GM12878 (cell line): Measurements from ENCODE around the gene DTX1. TPM values are rescaled to one million over a fixed set of nuclear protein-coding genes. Genes with fewer than 3 reads are reported as not detected.

Experiments used
- ATAC-seq: fragments of 200-7000 bp; cut with Tn5 transposase; 3 replicates; pipeline ENCODE4 v1.9.1; 2020; ENCODE audit warnings: mild to moderate bottlenecking, moderate library complexity
- BruUV-seq: library from RNA; stranded (reverse); fragments of 400-500 nt; replicated peaks from 2 replicates; lab custom pipeline; 2021; lab: Mats Ljungman, UMichigan
- CTCF ChIA-PET: fragments of 300-600 bp; sonication (Branson Sonifier 250); formaldehyde crosslinking; extraction: SDS; loops from one replicate; lab custom pipeline; 2021; ENCODE audit warnings: inconsistent platforms; lab: Yijun Ruan, JAX
- POLR2A ChIA-PET: fragments of 350-600 bp; formaldehyde crosslinking; extraction: SDS; loops from one replicate; lab custom pipeline; 2021; ENCODE audit warnings: inconsistent platforms; lab: Charles Lee
- RAD21 ChIA-PET: fragments of 300-600 bp; sonication (Branson Sonifier 250); formaldehyde crosslinking; loops from one replicate; lab custom pipeline; 2023; ENCODE audit warnings: antibody characterized with exemption; ENCODE audit not compliant: unreplicated experiment; lab: Charles Lee
- SMC1A ChIA-PET: fragments of 300-600 bp; sonication (Branson Sonifier 250); formaldehyde crosslinking; loops from one replicate; lab custom pipeline; 2023; ENCODE audit not compliant: unreplicated experiment, uncharacterized antibody; lab: Charles Lee
- DNase-seq: peaks from one replicate; pipeline ENCODE4 v3.0.0-alpha.2; 2011; ENCODE audit warnings: low read depth, low spot score
- FAIRE-seq: peaks from 3 replicates; lab custom pipeline; 2011; peaks lifted over from hg19 to GRCh38; lab: Jason Lieb, UNC
- H2AFZ ChIP-seq: 2 replicates; pipeline ENCODE4 v1.6.0; 2011; ENCODE audit warnings: low read depth, low read length, control low read depth; ENCODE audit not compliant: control insufficient read depth
- H3K27ac ChIP-seq: 2 replicates; pipeline ENCODE4 v1.5.1; 2011; ENCODE audit warnings: control low read depth; ENCODE audit not compliant: control insufficient read depth, insufficient read depth
- H3K27me3 ChIP-seq, 2 experiments: replicated peaks in 1 of 2; 2 replicates each; pipeline versions ENCODE4 v1.6.0 to v1.6.1; 2011; ENCODE audit warnings: low read length in 1 of 2; ENCODE audit not compliant: control insufficient read depth in 2 of 2, insufficient read depth in 2 of 2
- H3K36me3 ChIP-seq, 2 experiments: 2 replicates each; pipeline ENCODE4 v1.5.1; 2011; ENCODE audit warnings: low read length in 1 of 2; ENCODE audit not compliant: control insufficient read depth in 2 of 2, insufficient read depth in 2 of 2
- H3K4me1 ChIP-seq: 2 replicates; pipeline ENCODE4 v1.6.1; 2011; ENCODE audit warnings: mild to moderate bottlenecking, low read length, moderate library complexity, mixed read lengths; ENCODE audit not compliant: control insufficient read depth, insufficient read depth
- H3K4me2 ChIP-seq: 2 replicates; pipeline ENCODE4 v1.6.0; 2011; ENCODE audit warnings: control low read depth; ENCODE audit not compliant: control insufficient read depth, insufficient read depth
- H3K4me3 ChIP-seq: fragments of 200-600 bp; sonication (generic); 2 replicates; pipeline ENCODE4 v1.5.1; 2016
- H3K79me2 ChIP-seq: 2 replicates; pipeline ENCODE4 v1.6.0; 2011; ENCODE audit warnings: low read length; ENCODE audit not compliant: control insufficient read depth, insufficient read depth
- H3K9ac ChIP-seq: 2 replicates; pipeline ENCODE4 v1.8.0; 2011; ENCODE audit warnings: low read length, control low read depth, mixed read lengths; ENCODE audit not compliant: control insufficient read depth, insufficient read depth
- H3K9me3 ChIP-seq: replicated peaks from 3 replicates; pipeline ENCODE4 v1.5.1; 2011; ENCODE audit warnings: mild to moderate bottlenecking, low read length; ENCODE audit not compliant: control insufficient read depth, insufficient read depth
- H4K20me1 ChIP-seq: 2 replicates; pipeline ENCODE4 v1.6.0; 2011; ENCODE audit not compliant: control insufficient read depth, insufficient read depth
- ATF7 ChIP-seq: fragments of 450-650 bp; IDR thresholded peaks from 2 replicates; pipeline ENCODE4 v1.6.1; 2016; ENCODE audit warnings: low read depth, mild to moderate bottlenecking
- CBFB ChIP-seq: IDR thresholded peaks from 2 replicates; pipeline ENCODE4 v1.6.1; 2016; ENCODE audit warnings: antibody characterized with exemption, low read depth
- CREB1 ChIP-seq: IDR thresholded peaks from 2 replicates; pipeline ENCODE4 v1.6.1; 2012; ENCODE audit warnings: low read depth, mild to moderate bottlenecking, inconsistent platforms
- ELK1 ChIP-seq: IDR thresholded peaks from 2 replicates; pipeline ENCODE4 v1.6.1; 2012; ENCODE audit warnings: low read depth, low read length, improper control_type of control experiment
- FOXM1 ChIP-seq: IDR thresholded peaks from 2 replicates; pipeline ENCODE4 v1.6.1; 2012; ENCODE audit warnings: low read depth, mild to moderate bottlenecking, inconsistent platforms, low read length, moderate library complexity
- HDGF ChIP-seq: fragments of 450-650 bp; IDR thresholded peaks from 2 replicates; pipeline ENCODE4 v1.6.1; 2016; ENCODE audit warnings: antibody characterized with exemption
- NBN ChIP-seq: fragments of 450-650 bp; IDR thresholded peaks from 2 replicates; pipeline ENCODE4 v1.6.1; 2016
- PML ChIP-seq: IDR thresholded peaks from 2 replicates; pipeline ENCODE4 v1.6.1; 2012; ENCODE audit warnings: low read length, inconsistent platforms
- POLR2A ChIP-seq: IDR thresholded peaks from 2 replicates; pipeline ENCODE4 v1.6.1; 2011; ENCODE audit warnings: low read depth, mild to moderate bottlenecking, low read length
- POU2F2 ChIP-seq: IDR thresholded peaks from 3 replicates; pipeline ENCODE4 v1.6.1; 2011; ENCODE audit warnings: low read depth, mild to moderate bottlenecking, low read length, borderline replicate concordance
- RAD21 ChIP-seq: IDR thresholded peaks from 2 replicates; pipeline ENCODE4 v1.6.1; 2011; ENCODE audit warnings: mild to moderate bottlenecking, low read depth, low read length, moderate library complexity; ENCODE audit not compliant: insufficient read depth
- RELB ChIP-seq: fragments of 450-650 bp; IDR thresholded peaks from 2 replicates; pipeline ENCODE4 v1.6.1; 2017; ENCODE audit warnings: low read depth, mild to moderate bottlenecking, moderate library complexity
- SMC3 ChIP-seq: IDR thresholded peaks from 2 replicates; pipeline ENCODE4 v1.6.1; 2011; ENCODE audit warnings: low read length, improper control_type of control experiment, borderline replicate concordance
- SP1 ChIP-seq: IDR thresholded peaks from one replicate; pipeline ENCODE4 v1.6.1; 2011; ENCODE audit warnings: low read depth, low read length
- SRF ChIP-seq, 2 experiments: IDR thresholded peaks; 2 replicates each; pipeline ENCODE4 v1.6.1; 2011; ENCODE audit warnings: low read depth in 2 of 2, low read length in 2 of 2, mild to moderate bottlenecking in 1 of 2, moderate library complexity in 1 of 2
- YY1 ChIP-seq: IDR thresholded peaks from 2 replicates; pipeline ENCODE4 v1.6.1; 2011; ENCODE audit warnings: low read depth, mild to moderate bottlenecking, low read length
- ZSCAN29 ChIP-seq: fragments of 450-650 bp; IDR thresholded peaks from 2 replicates; pipeline ENCODE4 v1.6.1; 2017; ENCODE audit warnings: mild to moderate bottlenecking, moderate library complexity
- WGBS: methylation state at CpG from one replicate; pipeline ENCODE4 v1.1.6; 2016; ENCODE audit warnings: low lambda C conversion rate; ENCODE audit not compliant: insufficient replicate concordance, insufficient coverage; ENCODE audit errors: missing lambda C conversion rate; 5-methylcytosine and 5-hydroxymethylcytosine counted together
- in situ Hi-C: fragments of 300-500 bp; cut with MboI; formaldehyde crosslinking; loops from 9 replicates; pipeline ENCODE4 v1.14.3; 2018; ENCODE audit warnings: mixed read lengths
- intact Hi-C: fragments of 100-400 bp; cut with micrococcal nuclease; formaldehyde crosslinking; loops from one replicate; pipeline ENCODE4 v1.14.2; 2022; ENCODE audit not compliant: unreplicated experiment
- polyA plus RNA-seq, 11 experiments: library from polyadenylated mRNA; depleted of rRNA in 4 of 11; unstranded in 6 of 11; stranded (reverse) in 5 of 11; fragments of >200 nt; fragmentation: Nextera tagmentation in 4 of 11; fragmentation: Illumina TruSeq in 1 of 11; extraction: Ambion mirVana in 4 of 11; extraction: Trizol in 1 of 11; gene quantifications; 1 replicate in 1 of 11; 2 replicates in 10 of 11; pipeline versions ENCODE4 v1.2.1 to v1.2.3, GENCODE V29; 2011 to 2016; ENCODE audit warnings: inconsistent platforms in 2 of 11, missing spikeins in 2 of 11, low read depth in 1 of 11
- total RNA-seq, 4 experiments: library from RNA; depleted of rRNA in 3 of 4; stranded (reverse); fragments of >200 nt in 3 of 4; fragmentation: Illumina TruSeq in 1 of 4; extraction: Trizol in 1 of 4; gene quantifications; 2 replicates each; pipeline versions ENCODE4 v1.2.1 to v1.2.3, GENCODE V29; 2013 to 2021
- TF ChIP-seq, protein P1 (sequence below): fragments of 450-650 bp; IDR thresholded peaks from 2 replicates; pipeline ENCODE4 v1.6.1; 2017; ENCODE audit warnings: mild to moderate bottlenecking, low read depth, inconsistent platforms; ENCODE audit not compliant: poor library complexity, severe bottlenecking
- TF ChIP-seq, protein P2 (sequence below), 3 experiments: IDR thresholded peaks in 2 of 3; conservative IDR thresholded peaks in 1 of 3; 2 replicates each; pipeline ENCODE4 v1.5.1; 2011; ENCODE audit warnings: low read depth in 3 of 3, low read length in 3 of 3, mild to moderate bottlenecking in 3 of 3, control low read depth in 2 of 3, moderate library complexity in 2 of 3, inconsistent platforms in 1 of 3, mixed read lengths in 1 of 3; ENCODE audit not compliant: control insufficient read depth in 2 of 3, insufficient read depth in 1 of 3; ENCODE audit errors: extremely low read depth in 1 of 3

The DTX1 gene
- total and polyA plus RNA-seq, 10 of the 15 experiments (the other 5 are each of a cell fraction or from before 2014, with no cell fraction given) = 0.09 to 2.8 (median 0.66) TPM

- H3K27me3 ChIP-seq = no peaks in the 10 kb centered on the region
- in situ Hi-C loops = loop anchor here (5.0 to 10.0 kb wide), 3 partner anchors 46 to 129 kb away; no protein-coding TSS in a partner anchor
- ATAC-seq (peak; percentile 87), FAIRE-seq (peak; percentile 35), DNase-seq (no peak)
- no peak overlapping the region for H3K9ac ChIP-seq
- SMC1A ChIA-PET = interaction anchor here (0.6 to 17.0 kb wide), 22 partner anchors 11 to 480 kb away, joined by 3 to 416 read pairs (median 4); no protein-coding TSS in a partner anchor
- RAD21 ChIA-PET = interaction anchor here (0.6 to 5.2 kb wide), 18 partner anchors 10 to 177 kb away, joined by 3 to 50 read pairs (median 5); partner anchors contain the start of gene RASAL1
- H4K20me1 ChIP-seq = no peaks in the 10 kb centered on the region; the same call in 1 of the 2 replicates
- intact Hi-C loops = loop anchor here (1.0 kb wide), 3 partner anchors 50 to 126 kb away; no protein-coding TSS in a partner anchor
- 7% methylated on average over 6 of the region's 6 CpGs for WGBS
- POLR2A ChIA-PET = interaction anchor here (1.5 kb wide), 1 partner anchor 48 kb away, joined by 4 read pairs; no protein-coding TSS in a partner anchor
- H3K4me2 ChIP-seq = no peak overlapping the region
- CTCF ChIA-PET = interaction anchor here (0.5 to 5.2 kb wide), 36 partner anchors 10 to 377 kb away, joined by 3 to 121 read pairs (median 5); partner anchors contain the start of genes OAS1 and OAS2
- peak overlapping the region; percentile 52; the same call in 1 of the 2 replicates for H2AFZ ChIP-seq
- no peaks in the 10 kb centered on the region for H3K9me3 ChIP-seq
- no peaks in the 10 kb centered on the region for H3K36me3 ChIP-seq
- H3K79me2 ChIP-seq = no peaks in the 10 kb centered on the region
- H3K4me1 ChIP-seq = peaks cover 35% of the 10 kb centered on the region
- BruUV-seq = no TSS peak
- H3K27ac ChIP-seq = no peak overlapping the region
- H3K4me3 ChIP-seq = no peak overlapping the region
- peak; percentile 97 for TF ChIP-seq SMC3
- TF ChIP-seq FOXM1 = 0 out of 2 replicates have a peak, but pooled peaks have one; percentile 45
- no peak for TF ChIP-seq ELK1
- 0 out of 3 replicates have a peak, but pooled peaks have one; percentile 29 for TF ChIP-seq POU2F2
- TF ChIP-seq ZSCAN29 = no peak
- TF ChIP-seq RAD21 = peak; percentile 98
- no peak for TF ChIP-seq SP1
- TF ChIP-seq ATF7 = 0 out of 2 replicates have a peak, but pooled peaks have one; percentile 7
- TF ChIP-seq PML = no peak
- no peak for TF ChIP-seq POLR2A
- no peak for TF ChIP-seq CBFB
- TF ChIP-seq, protein P1, sequence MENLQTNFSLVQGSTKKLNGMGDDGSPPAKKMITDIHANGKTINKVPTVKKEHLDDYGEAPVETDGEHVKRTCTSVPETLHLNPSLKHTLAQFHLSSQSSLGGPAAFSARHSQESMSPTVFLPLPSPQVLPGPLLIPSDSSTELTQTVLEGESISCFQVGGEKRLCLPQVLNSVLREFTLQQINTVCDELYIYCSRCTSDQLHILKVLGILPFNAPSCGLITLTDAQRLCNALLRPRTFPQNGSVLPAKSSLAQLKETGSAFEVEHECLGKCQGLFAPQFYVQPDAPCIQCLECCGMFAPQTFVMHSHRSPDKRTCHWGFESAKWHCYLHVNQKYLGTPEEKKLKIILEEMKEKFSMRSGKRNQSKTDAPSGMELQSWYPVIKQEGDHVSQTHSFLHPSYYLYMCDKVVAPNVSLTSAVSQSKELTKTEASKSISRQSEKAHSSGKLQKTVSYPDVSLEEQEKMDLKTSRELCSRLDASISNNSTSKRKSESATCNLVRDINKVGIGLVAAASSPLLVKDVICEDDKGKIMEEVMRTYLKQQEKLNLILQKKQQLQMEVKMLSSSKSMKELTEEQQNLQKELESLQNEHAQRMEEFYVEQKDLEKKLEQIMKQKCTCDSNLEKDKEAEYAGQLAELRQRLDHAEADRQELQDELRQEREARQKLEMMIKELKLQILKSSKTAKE = peak; percentile 63
- 0 out of 2 replicates have a peak, but pooled peaks have one; percentile 29 for TF ChIP-seq RELB
- 0 out of 2 replicates have a peak, but pooled peaks have one; percentile 18 for TF ChIP-seq CREB1
- peak; percentile 91 for TF ChIP-seq NBN
- peak; percentile 98 for TF ChIP-seq HDGF
- TF ChIP-seq SRF (IDR thresholded peaks at IDR 0.05; ENCODE audit: low read depth in 2 of 2, low read length in 2 of 2) = no peak
- TF ChIP-seq, protein P2, sequence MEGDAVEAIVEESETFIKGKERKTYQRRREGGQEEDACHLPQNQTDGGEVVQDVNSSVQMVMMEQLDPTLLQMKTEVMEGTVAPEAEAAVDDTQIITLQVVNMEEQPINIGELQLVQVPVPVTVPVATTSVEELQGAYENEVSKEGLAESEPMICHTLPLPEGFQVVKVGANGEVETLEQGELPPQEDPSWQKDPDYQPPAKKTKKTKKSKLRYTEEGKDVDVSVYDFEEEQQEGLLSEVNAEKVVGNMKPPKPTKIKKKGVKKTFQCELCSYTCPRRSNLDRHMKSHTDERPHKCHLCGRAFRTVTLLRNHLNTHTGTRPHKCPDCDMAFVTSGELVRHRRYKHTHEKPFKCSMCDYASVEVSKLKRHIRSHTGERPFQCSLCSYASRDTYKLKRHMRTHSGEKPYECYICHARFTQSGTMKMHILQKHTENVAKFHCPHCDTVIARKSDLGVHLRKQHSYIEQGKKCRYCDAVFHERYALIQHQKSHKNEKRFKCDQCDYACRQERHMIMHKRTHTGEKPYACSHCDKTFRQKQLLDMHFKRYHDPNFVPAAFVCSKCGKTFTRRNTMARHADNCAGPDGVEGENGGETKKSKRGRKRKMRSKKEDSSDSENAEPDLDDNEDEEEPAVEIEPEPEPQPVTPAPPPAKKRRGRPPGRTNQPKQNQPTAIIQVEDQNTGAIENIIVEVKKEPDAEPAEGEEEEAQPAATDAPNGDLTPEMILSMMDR (IDR thresholded peaks at IDR 0.05 in 2 of 3, conservative IDR thresholded peaks at IDR 0.05 in 1 of 3; ENCODE audit: control insufficient read depth in 2 of 3, extremely low read depth in 1 of 3, insufficient read depth in 1 of 3, low read depth in 3 of 3, low read length in 3 of 3) = peak; percentile 61 to 88 (median 75)
- TF ChIP-seq YY1 = peak; percentile 77
Measured at GRCh38 chr12:113048716-113049127, 7.8 kb upstream of the DTX1 start.
